GM18951 (cell line): ENCODE measurements around the gene ADAMTS12.

Experiments
- POLR2A ChIP-seq: IDR thresholded peaks from 4 replicates; pipeline ENCODE4 v1.6.1; 2011; ENCODE audit warnings: mild to moderate bottlenecking; ENCODE audit not compliant: insufficient read length, insufficient read depth; ENCODE audit errors: extremely low read depth
- in situ Hi-C: fragments of 300-500 bp; cut with MboI; formaldehyde crosslinking; loops from one replicate; pipeline ENCODE4 v1.12.0; 2022; ENCODE audit warnings: low sequenced_read_pairs, mixed read lengths, inconsistent platforms; ENCODE audit not compliant: unreplicated experiment

The ADAMTS12 gene

DNA sequence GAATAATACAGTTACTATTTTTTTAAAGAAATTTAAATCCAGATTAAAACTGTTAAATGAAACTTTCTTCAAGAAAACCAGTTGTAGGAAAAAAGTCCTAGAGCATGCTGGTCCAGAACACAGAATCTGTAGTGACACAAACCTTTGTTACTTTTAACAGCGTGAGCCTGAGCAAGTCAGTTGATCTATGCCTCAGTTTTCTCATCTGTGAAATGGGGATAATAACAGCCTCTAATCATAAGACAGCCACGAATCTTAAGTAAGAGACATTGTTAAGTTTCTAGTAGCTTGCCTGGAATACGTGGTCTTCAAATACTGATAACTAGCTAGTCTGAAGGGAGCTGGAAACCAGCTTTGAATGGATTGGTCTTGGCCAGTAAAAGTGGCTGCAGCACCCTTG is 158.6 kb downstream of the ADAMTS12 start:
- in situ Hi-C loops, result no loop called here
- no peak for TF ChIP-seq POLR2A

DNA sequence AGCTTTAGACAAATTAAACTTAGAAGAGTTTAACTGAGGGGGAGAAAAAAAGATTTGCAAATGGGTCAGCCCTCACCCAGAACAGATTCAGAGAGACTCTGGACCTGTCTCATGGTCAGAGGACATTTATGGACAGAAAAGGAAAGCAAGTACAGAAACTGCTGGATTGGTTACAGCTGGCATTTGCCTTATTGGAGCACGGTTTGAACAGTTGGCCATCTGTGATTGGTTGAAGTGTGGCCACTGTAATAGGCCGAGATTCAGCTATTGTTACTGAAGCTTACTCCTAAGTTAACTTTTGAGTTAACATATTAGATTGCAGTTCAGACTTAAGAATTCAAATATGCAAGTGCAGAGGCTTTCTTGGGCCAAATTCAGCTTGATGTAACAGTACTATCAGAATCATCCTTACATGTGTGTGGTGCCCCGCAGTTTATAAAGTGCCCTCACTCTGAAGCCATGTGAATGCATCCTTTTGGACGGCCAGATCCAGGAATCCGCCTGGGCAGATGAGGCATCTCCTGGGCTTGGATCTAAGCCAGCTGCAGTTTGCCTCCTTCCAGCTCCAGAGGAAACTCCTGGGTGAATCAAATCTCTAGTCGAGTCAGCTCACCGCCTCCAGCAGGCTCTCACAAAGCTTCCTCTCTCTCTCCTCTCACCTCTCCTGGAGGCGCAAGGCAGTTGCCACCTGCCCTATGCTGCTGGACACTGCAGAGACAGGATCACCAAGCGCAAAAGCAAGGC is 165.2 kb downstream of the ADAMTS12 start:
- in situ Hi-C loops, result no loop called here
- no peak for TF ChIP-seq POLR2A

DNA sequence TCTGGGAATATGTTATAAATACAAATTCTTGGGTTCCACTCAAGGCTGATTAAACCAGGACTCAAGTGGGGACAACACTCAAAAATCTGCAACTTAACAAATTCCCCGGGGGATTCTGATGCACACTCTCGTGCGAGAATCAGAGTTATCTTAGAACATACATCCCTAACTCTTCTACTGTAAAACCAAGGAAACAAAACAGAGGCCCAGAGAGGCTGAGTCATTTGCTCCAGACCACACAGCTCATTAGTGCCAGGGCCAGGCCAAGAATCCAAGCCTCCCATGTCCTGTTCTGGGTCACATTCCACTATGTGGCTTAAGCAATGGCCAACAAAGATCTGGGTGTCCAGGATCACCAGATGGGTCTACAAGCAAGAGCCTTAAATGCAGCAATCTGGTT is 166.0 kb downstream of the ADAMTS12 start:
- no peak for TF ChIP-seq POLR2A
- in situ Hi-C loops, result no loop called here

DNA sequence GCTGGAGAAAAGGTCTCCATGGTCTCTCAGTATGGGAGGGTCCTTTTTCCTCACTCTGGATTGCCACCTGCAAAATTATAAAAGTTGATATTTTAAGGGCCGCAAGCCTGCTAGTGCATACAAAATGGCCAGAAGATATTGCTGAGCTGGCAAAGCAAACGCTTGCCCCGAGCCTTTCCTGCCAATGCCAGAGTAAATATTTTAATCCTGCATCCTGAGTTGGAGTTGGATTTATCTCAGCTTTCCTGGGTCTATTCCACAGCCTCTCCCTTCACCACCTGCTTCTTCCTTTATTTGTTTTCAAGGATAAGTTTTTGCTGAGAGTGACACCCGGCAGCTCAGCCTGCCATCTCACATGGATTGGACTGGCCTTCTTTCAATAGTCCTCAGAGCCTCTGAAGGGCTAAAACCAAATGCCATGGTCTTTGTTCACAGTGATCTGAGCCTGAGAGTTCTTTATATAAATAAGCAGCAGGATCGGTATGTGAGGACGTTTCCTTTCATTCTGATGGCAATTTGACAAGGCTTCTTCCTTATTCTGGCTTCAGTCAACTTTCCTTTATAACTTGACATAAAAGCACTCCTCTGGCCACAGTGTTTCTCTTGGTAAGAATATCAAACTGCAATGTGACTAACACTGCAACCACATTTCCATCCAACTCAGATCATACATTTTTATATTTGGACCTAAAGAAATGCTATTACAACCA is 170.1 kb downstream of the ADAMTS12 start:
- in situ Hi-C loops, result no loop called here
- no peak for TF ChIP-seq POLR2A

DNA sequence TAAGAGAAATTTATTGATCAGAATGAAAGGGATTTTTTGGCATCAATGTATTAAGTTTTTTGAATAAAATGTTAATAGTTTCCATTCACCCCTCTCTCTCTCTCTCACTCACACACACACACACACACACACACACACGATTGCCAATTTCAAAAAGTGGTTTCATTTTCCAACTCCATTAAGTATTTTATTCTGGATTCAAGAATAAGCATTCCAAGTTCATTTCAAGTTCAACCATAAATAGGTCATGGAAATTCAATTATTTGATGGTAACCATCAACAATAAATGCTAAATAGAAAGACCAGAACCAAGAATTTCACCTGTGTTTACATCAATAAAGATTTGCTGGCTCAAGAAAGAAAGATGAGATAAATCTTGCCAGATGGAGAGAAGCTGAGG is 171.6 kb downstream of the ADAMTS12 start:
- no peak for TF ChIP-seq POLR2A
- in situ Hi-C loops, result no loop called here

DNA sequence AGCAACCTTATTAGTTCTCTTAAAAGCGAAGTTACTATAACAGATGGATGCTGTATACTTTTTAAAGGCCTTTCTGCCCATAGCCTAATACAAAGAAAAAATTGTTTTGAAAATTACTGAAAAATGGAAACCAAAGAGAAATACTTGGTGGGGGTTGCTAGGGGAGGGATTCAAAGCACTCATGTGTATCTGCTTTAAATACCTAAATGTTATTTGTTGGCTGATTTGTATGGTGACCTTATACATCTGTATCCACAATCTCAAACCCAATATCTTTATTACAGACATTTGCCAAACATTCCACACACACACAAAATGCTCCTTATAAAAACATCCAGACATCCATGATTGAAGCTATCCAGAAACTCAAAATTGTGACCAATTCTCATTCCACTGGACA is 172.0 kb downstream of the ADAMTS12 start:
- in situ Hi-C loops, result no loop called here
- no peak for TF ChIP-seq POLR2A

DNA sequence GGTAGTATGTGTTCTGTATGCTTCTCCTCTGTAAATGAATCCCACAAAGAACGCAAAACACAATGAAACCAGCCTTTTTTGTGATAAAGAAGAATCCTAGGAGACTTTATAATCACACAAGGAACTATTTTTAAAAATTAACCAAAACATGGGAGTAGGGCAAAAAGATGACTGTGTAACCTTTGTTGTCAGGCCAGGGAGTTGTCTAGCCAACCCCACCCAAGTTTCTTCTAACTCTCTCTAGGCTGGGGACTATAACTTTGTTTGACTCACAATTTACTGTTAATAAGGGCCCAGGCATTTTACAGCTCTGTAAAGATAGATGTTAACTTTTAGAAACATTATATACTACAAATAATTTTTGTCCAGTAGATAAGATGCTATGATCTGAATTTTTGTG is 176.1 kb downstream of the ADAMTS12 start:
- no peak for TF ChIP-seq POLR2A
- in situ Hi-C loops, result no loop called here

DNA sequence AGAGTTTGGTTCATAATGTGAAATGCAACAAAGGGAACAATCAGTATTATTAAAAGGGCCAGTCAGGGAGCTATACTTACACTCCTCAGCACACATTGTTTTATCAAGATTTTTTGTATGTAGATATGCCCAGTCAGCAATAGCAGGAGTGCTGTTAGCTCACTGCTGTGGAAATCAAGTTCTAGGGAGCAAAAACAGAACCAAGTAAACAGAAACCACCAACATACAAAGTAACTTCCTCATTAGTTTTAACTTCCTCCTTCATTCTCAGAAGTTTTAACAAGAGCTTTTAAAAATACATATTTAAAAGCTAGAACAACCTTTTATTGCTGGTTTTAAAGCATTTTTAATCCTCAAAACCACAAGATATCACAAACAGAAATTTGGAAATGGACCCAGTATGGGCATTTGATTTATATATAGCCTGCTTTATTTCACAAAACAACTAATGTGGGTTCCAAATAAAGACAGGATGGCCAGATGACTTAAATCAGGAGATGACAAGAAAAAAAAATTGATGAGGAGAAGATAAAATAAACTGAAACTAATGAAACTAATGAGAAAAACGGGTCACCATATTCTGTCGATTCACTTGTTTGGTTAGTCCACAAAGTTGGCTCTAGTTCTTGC is 178.5 kb downstream of the ADAMTS12 start:
- in situ Hi-C loops, result no loop called here
- TF ChIP-seq POLR2A, result no peak

DNA sequence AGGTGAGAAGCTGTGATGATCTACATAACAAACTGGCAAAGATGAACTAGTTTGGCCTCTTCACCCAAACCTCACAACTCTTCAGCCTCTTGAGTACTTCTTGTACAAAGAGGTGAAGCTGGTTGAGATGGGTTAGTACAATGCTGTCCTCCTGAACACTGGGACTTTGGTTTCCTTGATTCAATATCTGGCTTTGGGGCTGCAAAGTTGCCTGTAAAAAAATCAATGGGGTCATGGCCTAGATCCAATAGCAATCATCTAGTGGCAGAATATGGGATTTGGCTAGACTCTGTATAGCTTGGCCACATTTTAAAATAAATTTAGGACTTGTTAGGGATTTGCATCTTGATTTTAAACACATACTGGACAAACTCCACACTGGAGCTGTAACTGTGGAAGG is 179.1 kb downstream of the ADAMTS12 start:
- in situ Hi-C loops, result no loop called here
- no peak for TF ChIP-seq POLR2A

DNA sequence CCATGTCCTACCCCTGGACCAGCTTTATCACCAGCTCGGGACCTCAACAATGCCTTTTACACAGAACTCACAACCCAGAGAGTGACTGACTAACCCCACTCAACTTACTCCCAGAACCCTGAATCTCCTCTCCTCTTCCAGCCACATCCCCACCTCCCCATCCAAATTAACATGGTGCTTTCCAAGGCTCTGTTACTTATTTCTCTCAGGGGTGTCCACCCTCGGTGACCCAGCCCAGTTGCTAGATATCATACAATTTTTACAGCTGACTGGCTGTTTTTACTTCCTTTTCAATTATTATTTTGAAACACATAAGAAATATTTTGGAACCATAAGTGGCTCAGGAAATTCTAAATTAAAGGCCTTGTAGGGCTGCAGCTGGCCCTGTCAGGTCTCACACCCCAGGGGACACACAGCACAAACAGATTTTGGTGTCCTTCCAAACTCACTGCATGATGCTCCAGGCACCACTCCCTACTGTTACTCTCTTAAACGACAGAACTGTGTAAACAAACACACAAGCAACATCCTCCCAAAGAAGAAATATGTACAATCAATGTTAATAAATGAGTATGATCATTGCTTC is 180.6 kb downstream of the ADAMTS12 start:
- in situ Hi-C loops, result no loop called here
- TF ChIP-seq POLR2A, result no peak

DNA sequence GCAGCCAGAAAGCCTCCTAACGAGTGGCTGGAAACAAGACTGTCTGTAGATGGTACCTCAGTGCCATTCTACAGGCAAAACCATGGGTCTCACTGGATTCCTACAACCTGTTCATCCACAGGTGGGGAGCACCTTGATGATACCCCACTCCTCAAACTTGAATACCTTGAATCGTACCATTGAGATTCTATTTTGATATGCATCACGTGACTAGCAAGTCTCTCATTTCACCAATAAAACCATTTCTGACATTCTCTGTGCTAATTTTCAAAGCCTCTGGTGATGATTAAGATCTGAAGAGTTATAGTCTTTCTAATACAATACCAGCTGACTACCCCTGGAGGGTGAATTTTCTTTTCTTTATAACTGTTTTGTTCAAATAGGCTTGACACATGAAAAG is 188.9 kb downstream of the ADAMTS12 start:
- TF ChIP-seq POLR2A, result no peak

DNA sequence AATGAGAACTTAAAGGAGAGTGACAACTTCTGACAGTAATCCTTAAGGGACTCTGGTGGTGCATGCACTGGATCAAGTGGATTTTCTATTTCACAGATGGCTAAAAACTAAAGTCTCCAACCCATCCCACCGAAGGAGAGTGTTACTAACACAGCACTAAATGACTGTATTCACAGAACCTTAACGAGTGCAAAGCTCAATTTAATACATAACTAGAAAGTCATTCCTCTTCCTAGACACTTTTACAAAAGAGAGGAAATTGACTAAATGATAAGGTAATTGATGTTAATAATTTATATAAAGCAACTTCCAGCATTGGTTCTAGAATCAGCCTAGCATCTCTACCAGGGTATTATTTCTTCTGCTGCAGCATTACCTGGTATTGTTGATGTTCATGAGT is 189.8 kb downstream of the ADAMTS12 start:
- in situ Hi-C loops, result no loop called here
- TF ChIP-seq POLR2A, result no peak

More for the DNA sequence above, 188.9 kb downstream of the ADAMTS12 start:
- in situ Hi-C loops, result no loop called here

DNA sequence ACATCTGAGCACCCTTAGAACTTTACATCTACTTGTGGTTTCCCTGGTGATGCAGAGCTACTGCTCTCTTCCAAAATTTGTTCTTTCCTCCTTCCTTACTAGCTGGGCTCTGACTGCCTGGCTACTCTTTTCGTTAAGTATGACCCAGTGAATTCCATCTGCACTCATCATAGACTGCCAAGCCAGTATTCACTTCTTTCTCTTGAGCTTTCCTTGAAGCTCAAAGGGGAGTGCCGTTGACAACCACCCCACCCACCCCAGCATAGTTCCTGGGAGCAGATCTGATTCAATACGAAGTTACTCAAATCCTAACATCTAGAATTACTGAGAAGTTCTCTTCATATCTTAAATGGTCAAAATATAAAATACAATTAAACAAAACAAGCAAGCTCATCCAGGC is 190.5 kb downstream of the ADAMTS12 start:
- in situ Hi-C loops, result no loop called here
- no peak for TF ChIP-seq POLR2A

DNA sequence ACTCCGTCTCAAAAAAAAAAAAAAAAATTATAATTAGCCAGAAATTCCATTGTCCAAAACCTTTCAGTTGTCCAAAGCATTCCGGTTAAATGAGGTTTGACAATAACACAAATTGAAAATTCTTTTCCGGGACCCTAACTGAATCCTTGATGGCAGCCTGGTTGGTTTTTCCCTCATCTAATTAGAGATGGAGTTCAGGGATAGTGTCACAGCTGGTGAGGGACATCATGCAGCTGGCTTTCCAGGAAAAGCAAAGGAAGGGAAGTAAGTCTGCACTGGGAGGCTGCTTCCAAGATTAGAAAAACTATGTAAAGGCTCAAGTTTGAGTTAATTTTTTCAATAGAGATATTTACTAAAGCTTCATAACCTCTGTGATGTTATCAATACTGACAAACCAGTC is 195.4 kb downstream of the ADAMTS12 start:
- no peak for TF ChIP-seq POLR2A
- in situ Hi-C loops, result no loop called here

DNA sequence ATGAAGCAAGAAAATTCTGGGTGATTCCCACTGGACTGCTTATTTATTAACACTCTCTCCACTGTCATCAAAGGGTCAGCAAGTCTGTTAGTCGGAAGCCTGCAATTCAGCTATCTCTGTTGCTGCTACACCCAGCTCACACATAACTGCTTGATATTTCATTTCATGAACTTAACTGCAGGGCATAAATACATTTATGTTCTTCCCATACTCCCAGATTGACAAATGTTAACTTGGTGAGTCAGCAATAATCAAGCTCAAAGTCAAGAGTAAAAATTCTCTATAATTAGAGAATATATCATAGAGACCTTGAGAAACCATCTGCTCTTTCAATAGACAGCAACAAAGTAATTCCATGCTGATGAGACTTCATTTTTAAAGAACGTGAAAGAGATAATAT is 198.8 kb downstream of the ADAMTS12 start:
- TF ChIP-seq POLR2A, result no peak
- in situ Hi-C loops, result no loop called here
